ENCODE data around the gene CNTN1. TPM values are rescaled to one million over a fixed set of nuclear protein-coding genes. Genes with fewer than 3 reads are reported as not detected.
"Not testable (repeated sequence)": the region's sequence is repeated elsewhere in the genome, so short reads cannot be mapped to it uniquely, and the experiment has no call there.

The CNTN1 gene
- total RNA-seq, 2 donors from 2014 or later, result not detected

DNA sequence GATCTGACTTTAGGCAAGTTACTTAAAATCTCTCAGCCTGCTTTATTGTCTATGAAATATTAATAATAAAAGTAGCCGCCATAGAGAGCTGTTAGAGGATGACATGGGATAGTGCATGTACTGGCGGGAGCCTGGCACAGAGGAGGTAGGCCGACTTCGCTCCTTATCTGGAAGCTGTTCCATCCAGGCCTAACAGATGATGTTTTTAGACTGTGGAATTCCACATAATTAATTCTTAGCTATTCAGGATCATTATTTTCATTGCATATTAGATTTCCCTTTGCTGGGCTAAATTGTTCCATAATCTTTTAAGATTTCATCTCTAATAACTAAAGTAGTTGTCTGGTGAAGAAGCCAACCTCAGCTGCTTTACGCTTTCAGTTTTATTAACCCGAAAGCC lies 30.8 kb downstream of the CNTN1 start:
- Mint-ChIP-seq H3K4me3 (no peak overlapping the region), H3K4me1 (ENCODE audit: low read depth in 2 of 2) (no peaks in the 10 kb centered on the region), H3K27ac (no peak overlapping the region), H3K27me3 (no peaks in the 10 kb centered on the region), H3K9me3 (peaks cover 3% of the 10 kb centered on the region), H3K36me3 (no peaks in the 10 kb centered on the region)
- DNase-seq (ENCODE audit: low spot score) (no peak), ATAC-seq (no peak)

DNA sequence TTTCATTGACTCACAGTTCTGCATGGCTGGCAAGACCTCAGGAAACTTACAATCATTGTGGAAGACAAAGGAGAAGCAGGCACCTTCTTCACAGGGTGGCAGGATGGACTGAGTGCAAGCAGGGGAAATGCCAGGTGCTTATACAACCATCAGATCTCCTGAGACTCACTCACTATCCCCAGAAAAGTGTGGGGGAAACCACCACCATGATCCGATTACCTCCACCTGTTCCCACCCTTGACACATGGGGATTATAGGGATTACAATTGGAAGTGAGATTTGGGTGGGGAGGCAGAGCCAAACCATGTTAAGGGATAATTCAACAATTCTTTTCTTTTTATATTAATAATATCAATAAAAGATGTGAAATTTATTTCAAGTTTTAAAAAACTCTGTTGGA lies 34.1 kb downstream of the CNTN1 start:
- H3K4me1 Mint-ChIP-seq (ENCODE audit: low read depth in 2 of 2), result no peaks in the 10 kb centered on the region
- H3K9me3 Mint-ChIP-seq, result peaks cover 3% of the 10 kb centered on the region
- H3K36me3 Mint-ChIP-seq, result no peaks in the 10 kb centered on the region
- no peak for ATAC-seq
- H3K4me3 Mint-ChIP-seq, result no peak overlapping the region
- no peak overlapping the region for H3K27ac Mint-ChIP-seq
- no peak for DNase-seq (ENCODE audit: low spot score)
- no peaks in the 10 kb centered on the region for H3K27me3 Mint-ChIP-seq

DNA sequence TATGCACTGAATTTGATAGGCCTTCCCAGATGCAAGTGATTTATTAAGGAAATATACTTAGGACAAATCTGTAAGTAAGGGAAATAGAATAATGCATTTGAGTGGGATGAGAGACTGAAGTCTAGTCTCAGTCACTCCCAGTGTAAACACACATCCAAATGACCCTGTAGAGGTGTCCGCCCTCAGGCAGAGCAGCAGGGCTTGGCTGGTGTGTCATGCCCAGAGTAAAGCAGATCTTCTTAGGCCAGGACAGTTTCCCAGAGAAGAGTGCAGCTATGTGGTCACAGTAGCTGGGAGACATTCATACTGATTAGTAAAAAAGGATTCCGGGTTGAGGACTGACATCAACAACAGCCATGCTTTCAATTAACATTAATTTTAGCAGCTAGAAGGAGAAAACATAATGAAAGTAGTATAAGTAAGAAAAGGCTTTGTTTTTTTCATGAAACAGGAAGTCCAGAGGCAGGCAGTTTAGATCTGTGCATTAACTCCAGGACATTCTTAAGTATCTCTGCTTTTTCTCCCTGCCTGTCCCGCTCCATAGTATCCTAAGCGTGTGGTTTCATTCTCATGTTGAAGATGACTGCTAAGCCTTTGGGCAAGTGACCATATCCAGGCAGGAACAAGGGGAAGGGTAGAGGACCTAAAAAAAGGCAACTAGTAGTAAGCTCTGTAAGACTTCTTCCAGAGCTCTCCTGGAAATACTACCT lies 35.7 kb downstream of the CNTN1 start:
- Mint-ChIP-seq H3K27ac (no peak overlapping the region), H3K9me3 (peaks cover 3% of the 10 kb centered on the region), H3K27me3 (no peaks in the 10 kb centered on the region), H3K36me3 (no peaks in the 10 kb centered on the region), H3K4me3 (no peak overlapping the region), H3K4me1 (ENCODE audit: low read depth in 2 of 2) (no peaks in the 10 kb centered on the region)
- no peak for DNase-seq (ENCODE audit: low spot score)
- ATAC-seq, result no peak

DNA sequence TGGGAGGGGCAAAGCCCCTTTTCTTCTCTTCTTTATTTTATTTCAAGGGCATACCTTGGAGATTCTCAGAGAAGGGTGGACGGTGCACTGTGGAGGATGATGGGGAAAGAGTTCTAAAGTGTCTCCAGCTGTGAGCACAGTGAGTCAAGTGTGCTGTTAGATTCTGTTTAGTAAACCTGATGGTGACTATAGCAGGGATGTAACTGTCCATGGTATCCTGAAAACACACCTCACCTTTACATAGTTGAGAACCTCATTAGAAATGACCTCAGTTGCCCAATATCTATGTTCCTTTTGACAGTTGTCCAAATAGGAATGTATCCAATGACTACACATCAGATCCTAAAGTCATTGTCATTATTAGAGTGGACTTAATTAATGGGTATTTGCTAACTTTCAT lies 38.0 kb downstream of the CNTN1 start:
- no peaks in the 10 kb centered on the region for H3K36me3 Mint-ChIP-seq
- H3K27ac Mint-ChIP-seq, result no peak overlapping the region
- H3K9me3 Mint-ChIP-seq, result peaks cover 3% of the 10 kb centered on the region
- no peaks in the 10 kb centered on the region for H3K27me3 Mint-ChIP-seq
- H3K4me3 Mint-ChIP-seq, result no peak overlapping the region
- ATAC-seq (no peak), DNase-seq (ENCODE audit: low spot score) (no peak)
- H3K4me1 Mint-ChIP-seq (ENCODE audit: low read depth in 2 of 2), result no peaks in the 10 kb centered on the region

DNA sequence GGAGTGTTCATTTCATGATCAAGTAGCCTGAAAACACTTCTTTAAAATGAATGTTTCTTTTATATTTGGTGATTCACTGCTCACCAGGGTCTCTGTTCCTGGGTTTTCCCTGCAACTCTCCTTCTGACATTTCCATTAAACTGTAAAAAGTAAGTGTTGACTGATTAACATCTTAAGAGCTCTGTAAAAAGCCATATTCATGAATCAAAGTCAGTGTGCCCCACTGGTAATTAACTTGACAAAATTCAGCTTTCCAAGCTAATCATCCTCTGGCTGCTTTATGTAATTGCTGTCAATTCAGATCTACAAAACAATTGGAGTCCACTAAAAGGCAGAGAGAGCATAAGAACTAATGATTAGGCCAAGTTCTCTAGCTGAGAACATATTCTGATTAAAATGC lies 41.6 kb downstream of the CNTN1 start:
- no peaks in the 10 kb centered on the region for H3K4me1 Mint-ChIP-seq (ENCODE audit: low read depth in 2 of 2)
- no peak overlapping the region for H3K27ac Mint-ChIP-seq
- ATAC-seq (no peak), DNase-seq (ENCODE audit: low spot score) (no peak)
- no peaks in the 10 kb centered on the region for H3K36me3 Mint-ChIP-seq
- no peak overlapping the region for H3K4me3 Mint-ChIP-seq
- H3K9me3 Mint-ChIP-seq, result peaks cover 2% of the 10 kb centered on the region
- H3K27me3 Mint-ChIP-seq, result no peaks in the 10 kb centered on the region

DNA sequence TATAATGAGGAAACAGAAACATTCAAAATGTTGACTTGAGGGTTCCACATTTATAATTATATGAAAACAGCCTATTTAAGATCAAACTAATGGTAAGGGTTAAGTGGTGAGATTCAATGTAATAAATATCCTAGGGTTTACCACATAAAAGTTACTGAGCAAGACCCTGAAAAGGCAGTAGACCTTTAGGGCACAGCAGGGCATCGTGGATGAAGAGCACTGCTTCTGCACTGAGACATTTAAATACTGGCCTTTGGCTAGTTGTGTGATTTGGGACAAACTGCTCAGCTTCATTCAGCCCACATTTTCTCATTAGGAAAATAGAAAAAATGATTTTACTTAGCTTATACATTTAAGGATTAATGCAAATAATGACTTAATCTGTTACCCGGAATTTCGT lies 42.0 kb downstream of the CNTN1 start:
- no peak overlapping the region for H3K27ac Mint-ChIP-seq
- H3K9me3 Mint-ChIP-seq, result peaks cover 2% of the 10 kb centered on the region
- ATAC-seq (no peak), DNase-seq (ENCODE audit: low spot score) (no peak)
- no peaks in the 10 kb centered on the region for H3K27me3 Mint-ChIP-seq
- H3K36me3 Mint-ChIP-seq, result no peaks in the 10 kb centered on the region
- no peaks in the 10 kb centered on the region for H3K4me1 Mint-ChIP-seq (ENCODE audit: low read depth in 2 of 2)
- no peak overlapping the region for H3K4me3 Mint-ChIP-seq

DNA sequence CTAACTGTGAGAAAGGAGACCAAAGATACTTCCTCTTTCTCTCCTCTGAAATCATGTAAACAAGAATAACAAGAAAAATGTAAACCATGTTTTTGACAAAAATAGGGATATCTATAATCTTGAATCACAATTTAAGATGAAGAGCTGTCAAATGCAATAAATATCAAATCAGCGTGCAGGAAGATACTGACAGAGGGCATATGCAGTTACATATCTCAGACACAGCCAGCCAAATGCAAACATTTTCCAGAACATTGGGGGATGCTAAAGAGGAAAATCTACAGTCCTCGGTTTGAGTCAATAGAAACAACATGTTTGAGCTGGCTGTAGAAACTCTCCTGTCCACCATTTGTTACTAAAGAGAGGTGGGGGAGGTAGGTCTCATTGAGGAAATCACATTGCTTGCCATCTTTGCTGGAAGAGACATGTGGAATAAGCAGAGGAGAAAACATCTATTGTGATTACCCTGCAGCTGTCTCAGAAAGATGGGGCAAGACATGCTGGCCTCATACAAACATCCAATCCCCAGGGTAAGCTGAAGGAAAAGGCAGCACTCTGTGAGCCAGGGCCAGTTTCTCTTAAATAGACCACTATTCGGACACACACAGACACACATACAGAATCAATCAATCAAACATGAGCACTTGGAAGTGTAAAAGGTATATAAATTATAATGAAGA lies 43.5 kb downstream of the CNTN1 start:
- ATAC-seq (no peak), DNase-seq (ENCODE audit: low spot score) (no peak)
- Mint-ChIP-seq H3K27ac (no peak overlapping the region), H3K4me3 (no peak overlapping the region), H3K4me1 (ENCODE audit: low read depth in 2 of 2) (no peaks in the 10 kb centered on the region), H3K9me3 (peaks cover 3% of the 10 kb centered on the region), H3K36me3 (no peaks in the 10 kb centered on the region), H3K27me3 (no peaks in the 10 kb centered on the region)

DNA sequence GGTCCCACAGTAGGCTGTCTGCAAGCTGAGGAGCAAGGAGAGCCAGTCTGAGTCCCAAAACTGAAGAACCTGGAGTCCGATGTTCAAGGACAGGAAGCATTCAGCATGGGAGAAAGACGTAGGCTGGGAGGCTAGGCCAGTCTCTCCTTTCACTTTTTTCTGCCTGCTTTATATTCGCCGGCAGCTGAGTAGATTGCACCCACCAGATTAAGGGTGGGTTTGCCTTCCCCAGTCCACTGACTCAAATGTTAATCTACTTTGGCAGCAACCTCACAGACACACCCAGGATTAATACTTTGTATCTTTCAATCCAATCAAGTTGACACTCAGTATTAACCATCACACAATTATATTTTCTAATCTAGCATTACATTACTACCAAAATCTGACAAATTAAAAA lies 45.2 kb downstream of the CNTN1 start:
- not testable (repeated sequence) for DNase-seq (ENCODE audit: low spot score); H3K27me3 Mint-ChIP-seq; H3K27ac Mint-ChIP-seq; H3K4me3 Mint-ChIP-seq; H3K4me1 Mint-ChIP-seq (ENCODE audit: low read depth in 2 of 2); H3K36me3 Mint-ChIP-seq; H3K9me3 Mint-ChIP-seq; ATAC-seq

DNA sequence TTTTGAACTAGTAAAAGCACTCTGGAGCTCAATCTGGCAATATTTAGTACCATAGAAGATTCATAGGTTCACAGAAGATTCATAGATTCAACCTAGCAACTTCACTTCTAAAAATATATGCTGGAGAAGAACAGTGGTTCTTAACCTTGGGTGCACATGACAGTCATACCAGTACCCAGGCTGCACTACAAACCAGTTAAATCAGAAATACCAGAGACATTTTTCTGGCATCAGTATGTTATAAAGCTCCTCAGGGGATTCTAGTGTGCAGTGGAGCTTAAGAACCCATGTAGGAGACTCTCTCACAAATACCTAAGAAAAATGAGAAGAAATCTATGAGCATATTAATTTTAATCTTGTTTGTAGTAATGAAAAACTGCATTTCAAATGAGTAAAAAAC lies 46.6 kb downstream of the CNTN1 start:
- no peak overlapping the region for H3K4me3 Mint-ChIP-seq
- no peak for ATAC-seq
- no peak for DNase-seq (ENCODE audit: low spot score)
- H3K27me3 Mint-ChIP-seq, result no peaks in the 10 kb centered on the region
- no peaks in the 10 kb centered on the region for H3K4me1 Mint-ChIP-seq (ENCODE audit: low read depth in 2 of 2)
- H3K36me3 Mint-ChIP-seq, result peaks cover 3% of the 10 kb centered on the region
- H3K27ac Mint-ChIP-seq, result no peak overlapping the region
- peaks cover 13% of the 10 kb centered on the region for H3K9me3 Mint-ChIP-seq

DNA sequence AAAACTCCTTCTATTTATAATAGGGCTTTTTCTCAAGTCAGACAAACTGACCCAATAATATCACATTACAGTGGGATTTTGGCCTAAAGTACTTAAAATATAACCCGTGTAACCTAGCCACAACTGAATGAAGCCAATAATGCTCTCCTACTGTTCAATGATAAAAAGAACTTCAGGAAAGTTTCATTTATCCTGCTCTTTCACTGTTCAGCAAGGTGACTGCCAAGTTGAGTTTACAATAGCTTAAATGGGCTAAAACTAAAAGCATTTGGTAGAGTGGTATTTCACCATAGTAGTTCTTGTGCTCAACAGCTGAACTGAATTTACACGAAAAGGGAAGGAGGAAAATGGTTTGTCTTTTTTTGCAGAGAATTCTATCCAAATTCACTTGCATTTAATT lies 49.8 kb downstream of the CNTN1 start:
- no peaks in the 10 kb centered on the region for H3K27me3 Mint-ChIP-seq
- H3K36me3 Mint-ChIP-seq, result peaks cover 4% of the 10 kb centered on the region
- H3K4me3 Mint-ChIP-seq, result no peak overlapping the region
- ATAC-seq (no peak), DNase-seq (ENCODE audit: low spot score) (no peak)
- H3K4me1 Mint-ChIP-seq (ENCODE audit: low read depth in 2 of 2), result no peaks in the 10 kb centered on the region
- H3K27ac Mint-ChIP-seq, result no peak overlapping the region
- H3K9me3 Mint-ChIP-seq, result peaks cover 12% of the 10 kb centered on the region

DNA sequence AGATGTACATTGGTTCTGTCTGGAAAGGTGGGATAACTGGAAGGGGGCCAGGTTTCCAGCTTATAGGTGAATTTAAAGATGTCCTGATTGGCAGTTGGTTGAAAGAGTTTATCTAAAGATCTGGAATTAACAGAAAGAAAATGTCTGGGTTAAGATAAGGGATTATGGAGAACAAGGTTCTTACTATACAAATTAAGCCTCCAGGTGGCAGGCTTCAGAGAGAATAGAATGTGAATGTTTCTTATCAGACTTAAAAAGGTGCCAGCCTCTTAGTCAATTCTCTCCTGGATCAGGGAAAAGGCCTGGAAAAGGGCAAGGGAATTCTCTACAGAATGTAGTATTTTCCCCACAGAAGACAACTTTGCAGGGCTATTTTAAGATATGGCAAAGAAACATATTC lies 53.1 kb downstream of the CNTN1 start:
- H3K4me3 Mint-ChIP-seq, result no peak overlapping the region
- no peaks in the 10 kb centered on the region for H3K27me3 Mint-ChIP-seq
- no peaks in the 10 kb centered on the region for H3K4me1 Mint-ChIP-seq (ENCODE audit: low read depth in 2 of 2)
- ATAC-seq (no peak), DNase-seq (ENCODE audit: low spot score) (no peak)
- H3K9me3 Mint-ChIP-seq, result peaks cover 25% of the 10 kb centered on the region
- no peak overlapping the region for H3K27ac Mint-ChIP-seq
- H3K36me3 Mint-ChIP-seq, result peaks cover 10% of the 10 kb centered on the region

DNA sequence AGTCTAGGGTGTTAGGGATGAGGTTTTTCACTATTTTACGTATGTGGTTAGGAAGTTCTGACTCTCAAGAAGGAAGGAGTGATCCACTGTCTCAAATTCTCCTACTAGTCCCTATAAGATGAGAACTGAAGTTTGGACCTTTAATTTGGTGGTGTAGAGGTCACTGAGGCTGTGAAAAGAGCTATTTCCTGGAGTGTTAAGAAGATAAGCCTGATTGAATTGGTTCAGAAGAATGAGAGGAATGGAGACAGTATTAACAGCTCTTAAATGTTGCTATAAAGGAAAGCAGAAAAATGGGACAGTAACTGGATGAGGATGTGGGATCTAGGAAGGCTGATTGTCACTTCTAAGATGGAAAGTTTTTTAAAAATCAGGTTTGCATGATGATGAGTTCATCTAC lies 57.6 kb downstream of the CNTN1 start:
- Mint-ChIP-seq H3K9me3 (peaks cover 13% of the 10 kb centered on the region), H3K4me3 (no peak overlapping the region), H3K27me3 (no peaks in the 10 kb centered on the region), H3K36me3 (peaks cover 6% of the 10 kb centered on the region), H3K4me1 (ENCODE audit: low read depth in 2 of 2) (no peaks in the 10 kb centered on the region), H3K27ac (no peak overlapping the region)
- ATAC-seq (no peak), DNase-seq (ENCODE audit: low spot score) (no peak)

DNA sequence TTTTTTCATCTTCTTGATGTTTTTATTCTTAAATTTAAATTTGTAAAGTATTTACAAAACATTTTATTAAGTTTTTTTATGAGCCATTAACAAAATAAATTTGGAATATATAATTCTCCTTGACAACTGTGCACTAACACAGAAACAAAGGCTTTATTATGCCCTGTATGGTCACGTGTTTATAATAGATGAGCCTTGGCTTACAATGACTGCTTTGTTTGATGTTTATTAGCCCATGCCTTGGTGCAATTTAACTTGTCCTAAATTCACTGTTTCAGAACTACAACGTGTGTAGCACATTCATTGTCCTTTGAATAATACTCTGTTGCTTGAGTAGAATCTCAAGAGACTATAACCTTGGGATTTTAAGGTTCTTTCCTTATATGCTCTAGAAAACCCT lies 59.8 kb downstream of the CNTN1 start:
- DNase-seq (ENCODE audit: low spot score) (no peak), ATAC-seq (no peak)
- Mint-ChIP-seq H3K9me3 (peaks cover 18% of the 10 kb centered on the region), H3K4me1 (ENCODE audit: low read depth in 2 of 2) (no peaks in the 10 kb centered on the region), H3K4me3 (no peak overlapping the region), H3K27me3 (no peaks in the 10 kb centered on the region), H3K36me3 (peaks cover 6% of the 10 kb centered on the region), H3K27ac (no peak overlapping the region)

DNA sequence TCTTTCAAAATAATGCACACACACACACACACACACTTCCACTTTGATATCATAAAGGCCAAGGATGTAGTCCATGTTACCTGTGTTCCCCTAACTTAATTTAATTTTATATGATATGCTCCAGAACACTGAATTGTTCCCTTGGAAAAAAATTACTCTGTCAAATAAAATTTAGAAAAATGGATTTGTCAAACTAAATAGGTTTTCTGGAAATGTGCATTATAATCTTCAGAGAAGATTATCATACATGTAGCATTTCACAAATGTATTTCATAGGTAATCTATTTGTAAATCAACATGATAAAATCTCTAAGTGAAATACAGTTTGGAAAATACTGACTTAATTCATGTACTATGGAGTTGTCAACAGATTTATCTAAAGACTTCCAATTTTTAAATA lies 68.6 kb downstream of the CNTN1 start:
- H3K4me1 Mint-ChIP-seq (ENCODE audit: low read depth in 2 of 2), result no peaks in the 10 kb centered on the region
- no peaks in the 10 kb centered on the region for H3K36me3 Mint-ChIP-seq
- no peak overlapping the region for H3K4me3 Mint-ChIP-seq
- H3K27ac Mint-ChIP-seq, result no peak overlapping the region
- no peak for DNase-seq (ENCODE audit: low spot score)
- no peak for ATAC-seq
- peaks cover 15% of the 10 kb centered on the region for H3K9me3 Mint-ChIP-seq
- no peaks in the 10 kb centered on the region for H3K27me3 Mint-ChIP-seq

DNA sequence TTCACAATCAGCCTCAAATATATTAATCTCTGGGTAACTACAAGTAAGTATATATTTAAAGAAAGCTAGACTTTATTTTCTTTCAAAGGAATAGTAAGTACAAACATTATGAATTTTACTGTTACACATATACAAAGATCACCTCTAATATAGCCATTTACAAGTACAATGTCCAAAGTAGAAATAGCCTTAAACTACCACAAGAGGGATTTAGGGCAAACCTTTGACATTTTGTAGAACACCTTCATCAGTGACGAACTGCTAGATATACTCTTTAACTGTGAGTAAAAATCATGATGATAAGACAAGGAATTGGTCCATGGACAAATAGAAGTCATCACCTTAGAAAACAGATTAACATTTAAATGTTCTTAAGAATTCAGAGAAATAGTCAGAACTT lies 69.8 kb downstream of the CNTN1 start:
- no peaks in the 10 kb centered on the region for H3K27me3 Mint-ChIP-seq
- no peaks in the 10 kb centered on the region for H3K36me3 Mint-ChIP-seq
- no peak overlapping the region for H3K4me3 Mint-ChIP-seq
- H3K4me1 Mint-ChIP-seq (ENCODE audit: low read depth in 2 of 2), result no peaks in the 10 kb centered on the region
- H3K9me3 Mint-ChIP-seq, result peaks cover 16% of the 10 kb centered on the region
- no peak for DNase-seq (ENCODE audit: low spot score)
- ATAC-seq, result no peak
- H3K27ac Mint-ChIP-seq, result no peak overlapping the region

Measured in natural killer cell treated with Interleukin-12 subunit alpha and Interleukin-12 subunit beta and Interleukin-15 and Interleukin-18, amount 100 ng/mL, for 72 hours (primary cell).